Subcutaneous adipose tissue (tissue), 4 donors: Measurements from ENCODE around the gene GPR143. TPM values are rescaled to one million over a fixed set of nuclear protein-coding genes. Genes with fewer than 3 reads are reported as not detected.

Experiments used
- CTCF ChIP-seq: fragments of 450-650 bp; IDR thresholded peaks from one replicate; pipeline ENCODE4 v1.5.1; 2016; ENCODE audit warnings: low read depth, mild to moderate bottlenecking, control low read depth, antibody characterized with exemption, moderate library complexity
- total RNA-seq, 4 donors: library from RNA; depleted of rRNA; stranded (reverse); fragments of >200 nt; gene quantifications; one replicate each; pipeline ENCODE4 v1.1.0, GENCODE V29; 2016

GPR143 gene
- total RNA-seq, 4 donors from 2014 or later: not detected

DNA sequence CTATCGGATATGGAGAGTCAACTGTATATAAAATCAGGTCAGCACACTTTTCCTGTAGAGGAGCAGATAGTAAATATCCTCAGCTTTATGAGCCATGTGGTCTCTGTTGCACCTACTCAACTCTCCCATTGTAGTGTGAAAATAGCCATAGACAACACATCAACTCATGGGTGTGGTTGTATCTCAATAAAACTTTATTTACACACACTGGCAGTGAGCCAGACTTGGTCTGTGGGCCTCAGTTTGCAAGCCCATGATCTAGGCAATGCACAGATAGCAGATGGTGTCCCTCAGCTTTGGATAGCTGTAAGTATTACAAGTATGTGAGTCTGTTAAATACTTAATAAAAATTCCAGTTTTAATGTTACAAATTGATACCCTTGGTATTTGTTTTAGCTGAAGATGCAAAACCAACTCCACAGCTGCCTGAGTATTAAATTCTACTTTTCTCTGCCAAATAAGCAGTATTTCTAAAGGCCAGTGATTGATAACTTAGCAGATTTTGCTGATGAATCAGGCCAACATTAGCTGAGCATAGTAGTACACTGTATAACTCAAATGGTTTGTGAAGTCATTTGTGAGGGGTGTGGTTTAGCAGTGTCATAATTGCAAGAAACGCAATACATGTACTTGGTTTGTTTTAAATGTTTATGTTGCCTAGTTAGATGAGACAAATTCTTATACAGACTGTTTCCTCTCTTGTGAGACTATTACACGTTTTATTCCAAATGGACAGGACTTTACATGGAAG, 87.3 kb downstream of the GPR143 start:
- no peak for TF ChIP-seq CTCF

- no peak for TF ChIP-seq CTCF
These were observed 88.4 kb downstream of the GPR143 start for GRCh38 chrX:9677098-9677739.

DNA sequence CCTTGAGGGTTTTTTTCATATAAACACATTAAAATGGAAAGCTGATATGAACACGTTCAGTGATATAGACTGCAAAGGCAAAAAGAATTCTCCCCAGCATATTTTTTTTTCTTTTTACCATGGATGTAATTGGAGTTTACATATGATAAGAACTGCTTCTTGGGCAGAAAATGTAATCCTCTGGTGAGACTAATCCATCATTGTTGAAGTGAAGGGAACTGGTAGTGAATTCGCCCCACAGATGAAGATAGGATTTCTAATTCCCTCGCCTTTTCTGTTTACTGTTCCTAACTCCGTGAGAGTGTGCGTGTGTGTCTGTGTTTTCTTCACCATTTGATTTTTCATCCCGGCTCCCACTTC, 88.9 kb downstream of the GPR143 start:
- TF ChIP-seq CTCF: no peak

- TF ChIP-seq CTCF: no peak
These were observed 89.3 kb downstream of the GPR143 start for GRCh38 chrX:9676306-9676705.

Other genes starting within 250 kb of the GPR143 start
- gene SHROOM2, start 20.6 kb upstream of the GPR143 start, total RNA-seq: under 1 TPM; 0.16 to 0.44 (median 0.27) TPM
- gene CLDN34, start 201.5 kb upstream of the GPR143 start, total RNA-seq: not detected